ENCODE results near the gene ATG2B. TPM values are rescaled to one million over a fixed set of nuclear protein-coding genes. Genes with fewer than 3 reads are reported as not detected.

The ATG2B gene
- total RNA-seq = 10 to 100 TPM; 13.9 to 24.4 (median 16.3) TPM
- long read RNA-seq, partial matches to known transcripts = 1 of 1 reads
- long read RNA-seq, other reads (novel, unspliced or antisense) = 0 of 1 reads

- peaks cover 0 to 23% (median 8%) of the 10 kb centered on the region in 4 donors for H3K4me1 ChIP-seq
- H3K27me3 ChIP-seq = no peaks in the 10 kb centered on the region
- H3K9me3 ChIP-seq = no peaks in the 10 kb centered on the region
- ATAC-seq = peak; percentile 92 to 97 (median 94)
- peak; percentile 97 to 98 (median 98) for DNase-seq
- TF ChIP-seq POLR2A (IDR thresholded peaks at IDR 0.05) (peak; percentile 74), CTCF (IDR thresholded peaks at IDR 0.05) (no peak)
- H3K36me3 ChIP-seq = no peaks in the 10 kb centered on the region
- WGBS (ENCODE audit: insufficient coverage, low coverage, low lambda C conversion rate, missing lambda C conversion rate) = no CpG with 5 or more reads among the region's 92 CpGs
- H3K27ac ChIP-seq = peak within 1 kb of the TSS; percentile 86 to 96 (median 94)
- intact Hi-C loops (cut with DNase I) = no loop called here
- peak within 1 kb of the TSS; percentile 83 to 97 (median 97) for H3K4me3 ChIP-seq
These were observed at the start of gene ATG2B, which contains the start of gene GSKIP for GRCh38 chr14:96362965-96363750. TSS of gene ATG2B (minus strand) at chr14:96363341. CDS start at chr14:96362976, 365 bp downstream. TSS of gene GSKIP (plus strand) at chr14:96363526. CDS start at chr14:96382248, 18,722 bp downstream.

GRCh38 chr14:96410119-96410518, 47.0 kb upstream of the ATG2B start:
- Histone ChIP-seq H3K27ac (no peak overlapping the region), H3K36me3 (no peaks in the 10 kb centered on the region), H3K27me3 (no peaks in the 10 kb centered on the region), H3K4me3 (no peak overlapping the region), H3K4me1 (no peaks in the 10 kb centered on the region), H3K9me3 (no peaks in the 10 kb centered on the region)
- no peak for ATAC-seq
- 95% methylated on average over 4 of the region's 4 CpGs for WGBS (ENCODE audit: insufficient coverage, low coverage, low lambda C conversion rate, missing lambda C conversion rate)
- DNase-seq = no peak
- TF ChIP-seq CTCF (IDR thresholded peaks at IDR 0.05) (no peak), POLR2A (IDR thresholded peaks at IDR 0.05) (no peak)
- intact Hi-C loops (cut with DNase I) = no loop called here

- no peak overlapping the region for H3K4me3 ChIP-seq
- H3K36me3 ChIP-seq = no peaks in the 10 kb centered on the region
- no peak for ATAC-seq
- TF ChIP-seq POLR2A (IDR thresholded peaks at IDR 0.05) = no peak
- TF ChIP-seq CTCF (IDR thresholded peaks at IDR 0.05) = no peak
- no peaks in the 10 kb centered on the region for H3K9me3 ChIP-seq
- 85% methylated on average over 9 of the region's 9 CpGs for WGBS (ENCODE audit: insufficient coverage, low coverage, low lambda C conversion rate, missing lambda C conversion rate)
- H3K27me3 ChIP-seq = no peaks in the 10 kb centered on the region
- no peak for DNase-seq
- no peaks in the 10 kb centered on the region for H3K4me1 ChIP-seq
- intact Hi-C loops (cut with DNase I) = no loop called here
- H3K27ac ChIP-seq = no peak overlapping the region
These were observed 46.6 kb upstream of the ATG2B start for GRCh38 chr14:96409701-96410100.

DNA sequence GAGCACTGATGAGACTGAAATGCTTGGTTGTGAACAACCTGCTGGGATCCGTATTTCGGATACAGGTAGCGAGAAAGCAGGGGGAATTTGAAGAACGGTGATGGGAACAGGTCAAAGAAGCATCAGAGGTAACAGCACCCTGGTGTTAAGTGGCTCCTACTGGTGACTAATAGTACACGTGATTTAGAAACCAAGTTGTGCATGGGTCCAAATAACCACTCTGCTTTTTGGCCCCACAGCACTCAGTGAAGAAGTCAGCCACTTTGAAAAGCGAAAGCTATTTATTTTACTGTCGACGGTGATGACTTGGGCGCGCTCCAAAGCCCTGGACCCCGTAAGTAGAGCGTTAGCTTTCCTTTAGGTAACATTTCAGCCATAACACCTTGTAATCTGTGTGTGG, 45.5 kb upstream of the ATG2B start:
- Histone ChIP-seq H3K27ac (no peak overlapping the region), H3K27me3 (no peaks in the 10 kb centered on the region), H3K4me3 (no peak overlapping the region), H3K9me3 (no peaks in the 10 kb centered on the region), H3K4me1 (no peaks in the 10 kb centered on the region), H3K36me3 (no peaks in the 10 kb centered on the region)
- intact Hi-C loops (cut with DNase I) = no loop called here
- TF ChIP-seq POLR2A (IDR thresholded peaks at IDR 0.05) (no peak), CTCF (IDR thresholded peaks at IDR 0.05) (no peak)
- DNase-seq = no peak
- no peak for ATAC-seq
- WGBS (ENCODE audit: insufficient coverage, low coverage, low lambda C conversion rate, missing lambda C conversion rate) = 95% methylated on average over 8 of the region's 12 CpGs
